ENCODE measurements around the gene RPS17.
"Not testable (repeated sequence)": the region's sequence is repeated elsewhere in the genome, so short reads cannot be mapped to it uniquely, and the experiment has no call there.

The RPS17 gene

DNA sequence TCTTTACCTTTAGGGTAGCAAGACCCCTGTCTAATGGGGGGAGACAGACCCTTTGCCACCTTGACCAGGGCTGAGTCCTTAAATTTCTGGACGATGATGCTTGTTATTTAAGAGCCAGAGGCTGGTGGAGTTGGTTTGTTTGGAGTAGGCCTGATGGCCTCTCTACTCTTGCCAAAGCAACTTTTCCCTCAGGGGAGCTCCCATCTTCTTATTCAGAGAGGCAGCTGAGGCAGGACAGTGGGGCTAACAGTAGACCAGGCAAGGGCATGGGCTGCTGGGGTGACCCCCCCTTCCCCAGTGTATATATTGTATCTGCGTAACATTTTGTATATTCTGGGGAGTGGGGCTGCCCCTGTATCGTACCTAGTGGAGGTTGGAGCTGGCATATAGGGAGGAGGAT, 10.3 kb downstream of the RPS17 start:
- H3K4me3 ChIP-seq (ENCODE audit: low read depth, low read length), result no peak overlapping the region
- no peak for TF ChIP-seq MAX (IDR thresholded peaks at IDR 0.05; ENCODE audit: low read depth, low read length)
- no peak for TF ChIP-seq MYC (IDR thresholded peaks at IDR 0.05; ENCODE audit: low read depth, low read length)
- TF ChIP-seq POLR2A (IDR thresholded peaks at IDR 0.05; ENCODE audit: extremely low read depth, insufficient read length), result no peak
- TF ChIP-seq, protein P1, sequence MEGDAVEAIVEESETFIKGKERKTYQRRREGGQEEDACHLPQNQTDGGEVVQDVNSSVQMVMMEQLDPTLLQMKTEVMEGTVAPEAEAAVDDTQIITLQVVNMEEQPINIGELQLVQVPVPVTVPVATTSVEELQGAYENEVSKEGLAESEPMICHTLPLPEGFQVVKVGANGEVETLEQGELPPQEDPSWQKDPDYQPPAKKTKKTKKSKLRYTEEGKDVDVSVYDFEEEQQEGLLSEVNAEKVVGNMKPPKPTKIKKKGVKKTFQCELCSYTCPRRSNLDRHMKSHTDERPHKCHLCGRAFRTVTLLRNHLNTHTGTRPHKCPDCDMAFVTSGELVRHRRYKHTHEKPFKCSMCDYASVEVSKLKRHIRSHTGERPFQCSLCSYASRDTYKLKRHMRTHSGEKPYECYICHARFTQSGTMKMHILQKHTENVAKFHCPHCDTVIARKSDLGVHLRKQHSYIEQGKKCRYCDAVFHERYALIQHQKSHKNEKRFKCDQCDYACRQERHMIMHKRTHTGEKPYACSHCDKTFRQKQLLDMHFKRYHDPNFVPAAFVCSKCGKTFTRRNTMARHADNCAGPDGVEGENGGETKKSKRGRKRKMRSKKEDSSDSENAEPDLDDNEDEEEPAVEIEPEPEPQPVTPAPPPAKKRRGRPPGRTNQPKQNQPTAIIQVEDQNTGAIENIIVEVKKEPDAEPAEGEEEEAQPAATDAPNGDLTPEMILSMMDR (IDR thresholded peaks at IDR 0.05; ENCODE audit: low read depth, low read length), result no peak
- DNase-seq (ENCODE audit: low read depth), result no peak

DNA sequence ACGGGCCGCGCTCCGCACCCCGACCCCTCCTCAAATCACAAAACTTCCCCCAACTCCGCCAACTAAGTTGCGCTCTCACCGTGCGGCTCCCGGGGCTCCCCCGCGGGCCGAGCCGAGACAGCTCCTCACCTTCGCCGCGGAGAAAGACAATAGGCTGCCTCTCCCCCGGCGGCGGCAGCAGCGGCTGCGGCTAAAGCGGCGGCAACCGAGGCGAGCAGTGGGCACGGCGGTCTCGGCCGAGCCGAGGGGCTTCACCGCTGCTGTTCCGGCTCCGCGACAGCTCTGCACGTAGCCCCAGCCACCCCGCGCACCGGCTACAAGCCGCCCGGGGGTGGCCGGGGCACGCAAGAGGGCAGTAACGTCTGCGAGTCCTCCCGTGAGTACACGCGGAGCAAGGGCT, 26.7 kb downstream of the RPS17 start:
- not testable (repeated sequence) for H3K4me3 ChIP-seq (ENCODE audit: low read depth, low read length); DNase-seq (ENCODE audit: low read depth)

DNA sequence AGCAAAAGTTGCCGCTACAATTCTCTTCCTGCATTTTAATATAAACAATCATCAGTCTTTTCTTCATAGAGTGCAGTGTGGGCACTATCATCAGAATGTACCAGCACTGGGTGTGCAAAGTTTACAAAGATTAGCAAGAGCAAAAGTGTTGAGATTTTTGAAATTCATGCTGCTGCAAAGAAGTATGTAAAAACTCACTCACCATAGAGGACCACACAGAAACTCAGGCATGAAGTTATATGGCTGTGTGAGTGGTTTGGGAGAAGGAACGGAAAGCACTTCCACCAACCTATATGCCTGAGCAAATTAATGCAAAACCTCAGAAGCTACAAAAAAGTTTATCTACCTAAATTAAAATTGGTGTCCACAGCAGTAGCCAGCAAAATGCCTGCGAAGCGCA, 32.6 kb downstream of the RPS17 start:
- not testable (repeated sequence) for DNase-seq (ENCODE audit: low read depth); H3K4me3 ChIP-seq (ENCODE audit: low read depth, low read length)

DNA sequence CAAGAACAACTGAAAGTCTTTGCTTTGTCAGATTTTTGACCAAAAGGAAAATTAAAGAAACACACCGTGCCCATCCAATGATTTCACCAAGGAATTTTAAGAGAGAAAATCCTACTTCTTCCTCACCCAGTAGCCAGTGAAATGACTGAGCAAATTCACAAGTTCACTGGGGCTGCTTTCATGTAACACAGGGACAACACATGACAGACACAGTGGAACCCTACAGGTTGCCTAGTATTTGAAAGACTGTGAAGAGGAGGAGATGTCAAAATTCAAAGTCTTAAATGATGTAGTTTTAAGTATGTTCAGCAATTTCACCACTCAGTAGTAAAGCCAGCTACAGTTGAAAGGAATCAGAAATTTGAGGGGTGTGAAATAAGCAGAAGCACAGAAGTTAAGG, 33.2 kb downstream of the RPS17 start:
- H3K4me3 ChIP-seq (ENCODE audit: low read depth, low read length); DNase-seq (ENCODE audit: low read depth): not testable (repeated sequence)

DNA sequence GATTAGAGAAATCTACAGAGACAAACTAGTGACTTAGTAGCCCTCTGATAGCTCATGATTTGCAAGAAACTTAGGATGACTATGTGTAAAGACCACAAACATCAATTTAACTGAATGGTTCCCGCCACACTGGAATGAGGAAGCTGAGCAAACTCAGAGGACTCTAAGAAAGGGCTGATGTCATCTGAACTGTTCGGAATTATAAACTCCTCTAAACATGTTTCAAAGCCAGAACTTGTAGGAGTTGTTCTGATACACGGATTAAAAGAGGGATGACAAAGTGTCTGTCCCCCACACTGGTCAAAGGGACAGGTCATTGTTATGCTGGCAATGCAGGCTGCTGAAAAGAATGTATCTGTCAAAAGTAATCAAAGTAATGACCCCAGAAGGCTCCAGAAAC, 34.4 kb downstream of the RPS17 start:
- not testable (repeated sequence) for DNase-seq (ENCODE audit: low read depth); H3K4me3 ChIP-seq (ENCODE audit: low read depth, low read length)

GRCh38 chr15:82504074-82504473, 36.2 kb downstream of the RPS17 start:
- not testable (repeated sequence) for H3K4me3 ChIP-seq (ENCODE audit: low read depth, low read length); DNase-seq (ENCODE audit: low read depth)

DNA sequence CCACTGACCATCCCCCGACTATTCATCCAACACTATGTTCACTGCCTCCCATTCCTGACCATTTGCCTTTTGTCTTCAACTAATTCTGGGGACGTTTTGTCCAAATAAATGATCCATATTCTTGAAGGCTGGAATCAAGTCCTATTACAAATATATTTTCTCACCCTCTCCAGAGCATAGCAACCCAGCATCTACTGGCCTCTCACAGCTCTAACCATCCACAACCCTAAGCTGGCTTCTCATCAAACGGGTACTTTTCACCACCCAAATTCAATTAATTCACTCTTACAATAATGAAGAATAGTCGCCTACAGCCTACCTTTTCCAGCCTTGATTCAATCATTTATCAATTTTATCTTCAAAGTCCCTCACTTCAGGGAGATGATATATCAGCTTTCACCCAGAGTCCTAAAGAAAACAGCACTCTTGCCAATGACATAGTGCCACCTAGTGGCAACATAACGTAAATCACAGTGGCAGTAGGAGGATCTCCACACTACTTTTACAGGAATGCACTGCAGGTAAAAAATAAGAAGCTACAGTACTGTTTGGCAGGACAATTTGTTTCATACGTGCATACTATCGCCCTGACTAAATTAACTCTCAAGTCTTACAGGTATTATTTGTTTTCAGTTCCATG, 37.4 kb downstream of the RPS17 start:
- not testable (repeated sequence) for H3K4me3 ChIP-seq (ENCODE audit: low read depth, low read length); DNase-seq (ENCODE audit: low read depth)
- TF ChIP-seq, protein P1 (IDR thresholded peaks at IDR 0.05; ENCODE audit: low read depth, low read length), result peak; percentile 20

DNA sequence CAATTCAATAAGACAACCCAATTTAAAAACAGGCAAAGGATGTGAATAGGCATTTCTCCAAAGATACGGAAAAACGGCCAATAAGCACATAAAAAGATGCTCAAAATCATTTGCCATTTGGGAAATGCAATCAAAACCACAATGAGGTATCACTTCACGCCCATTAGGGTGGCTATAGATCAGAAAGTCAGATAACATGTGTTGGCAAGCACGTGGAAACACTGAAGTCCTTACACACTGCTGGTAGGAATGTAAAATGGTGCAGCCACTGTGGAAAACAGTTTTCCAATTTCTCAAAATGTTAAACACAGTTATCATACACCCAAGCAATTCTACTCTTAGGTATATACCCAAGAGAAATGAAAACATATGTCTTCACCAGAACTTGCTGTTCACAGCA, 39.5 kb downstream of the RPS17 start:
- H3K4me3 ChIP-seq (ENCODE audit: low read depth, low read length); DNase-seq (ENCODE audit: low read depth): not testable (repeated sequence)

DNA sequence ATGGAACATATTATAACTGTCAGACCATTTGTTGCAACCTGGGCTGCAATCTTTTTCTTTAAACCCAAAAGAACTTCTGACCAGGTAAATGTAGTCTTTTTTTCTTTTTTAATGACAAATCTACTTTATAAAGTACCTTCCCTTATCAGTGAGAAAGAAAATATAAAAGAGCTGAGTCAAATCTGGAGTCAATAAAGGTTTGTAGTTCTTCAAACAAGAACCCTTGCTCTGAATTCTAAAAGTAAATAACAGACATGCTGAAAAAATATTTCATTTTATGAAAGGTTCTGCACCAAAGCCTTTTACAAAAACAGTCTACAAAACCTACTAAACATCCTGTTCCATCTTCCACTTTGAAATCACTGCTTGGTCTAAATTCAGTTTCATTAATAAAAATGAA, 42.3 kb downstream of the RPS17 start:
- not testable (repeated sequence) for DNase-seq (ENCODE audit: low read depth)

DNA sequence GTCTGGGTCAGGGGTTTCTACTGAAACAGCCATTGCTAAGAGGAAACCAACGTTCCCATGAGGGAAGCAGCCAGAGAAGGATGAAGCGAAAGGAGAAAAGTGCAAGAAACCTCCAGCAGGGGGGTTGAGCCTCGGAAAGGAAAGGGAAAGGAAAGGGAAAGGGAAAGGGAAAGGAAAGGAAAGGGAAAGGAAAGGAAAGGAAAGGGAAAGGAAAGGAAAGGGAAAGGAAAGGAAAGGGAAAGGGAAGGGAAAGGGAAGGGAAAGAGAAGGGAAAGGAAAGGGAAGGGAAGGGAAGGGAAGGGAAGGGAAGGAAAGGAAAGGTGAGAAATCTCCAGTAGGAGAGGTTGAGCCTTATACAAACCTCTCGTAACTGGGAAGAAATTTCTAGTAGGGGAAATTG, 52.0 kb downstream of the RPS17 start:
- DNase-seq (ENCODE audit: low read depth); H3K4me3 ChIP-seq (ENCODE audit: low read depth, low read length): not testable (repeated sequence)
- TF ChIP-seq, protein P1 (IDR thresholded peaks at IDR 0.05; ENCODE audit: low read depth, low read length), result peak; percentile 8

More for the DNA sequence above, 42.3 kb downstream of the RPS17 start:
- not testable (repeated sequence) for H3K4me3 ChIP-seq (ENCODE audit: low read depth, low read length)

- not testable (repeated sequence) for H3K4me3 ChIP-seq (ENCODE audit: low read depth, low read length); DNase-seq (ENCODE audit: low read depth)
Observed at GRCh38 chr15:82487045-82487444, 53.2 kb downstream of the RPS17 start.

Data from NB4 (cell line).